HL-60 (cell line): ENCODE data around the gene DPY19L1.

Experiments
- GABPA ChIP-seq: IDR thresholded peaks from 2 replicates; pipeline ENCODE4 v1.6.1; 2012; ENCODE audit warnings: low read depth
- POLR2AphosphoS5 ChIP-seq: IDR thresholded peaks from 2 replicates; pipeline ENCODE4 v1.6.1; 2012; ENCODE audit warnings: low read depth
- TF ChIP-seq, protein P1 (sequence below): IDR thresholded peaks from one replicate; pipeline ENCODE4 v1.5.1; 2011; ENCODE audit warnings: low read length, control low read depth, inconsistent platforms; ENCODE audit not compliant: insufficient read depth
- TF ChIP-seq, protein P2 (sequence below): IDR thresholded peaks from 2 replicates; pipeline ENCODE4 v1.6.1; 2012; ENCODE audit warnings: low read depth; ENCODE audit not compliant: insufficient replicate concordance

DNA sequence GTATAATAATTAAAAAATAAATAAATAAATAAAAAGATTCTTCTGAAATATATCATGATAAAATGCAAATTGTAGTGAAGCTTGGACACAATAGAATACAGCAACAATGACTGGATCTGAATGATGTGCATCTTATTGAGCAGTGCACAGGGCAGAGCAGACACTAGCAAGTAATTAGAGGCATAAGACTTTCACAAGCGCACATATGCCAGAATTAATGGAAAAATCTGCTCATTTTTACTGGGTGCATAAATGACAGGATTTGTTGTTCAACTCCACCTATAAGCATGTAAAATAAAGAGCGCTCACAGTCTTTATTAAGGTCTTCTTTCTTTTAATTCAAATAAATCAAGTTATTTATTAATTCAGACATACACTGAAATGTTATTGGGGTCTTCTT is 125.0 kb downstream of the DPY19L1 start:
- TF ChIP-seq POLR2AphosphoS5: no peak
- TF ChIP-seq, protein P1, sequence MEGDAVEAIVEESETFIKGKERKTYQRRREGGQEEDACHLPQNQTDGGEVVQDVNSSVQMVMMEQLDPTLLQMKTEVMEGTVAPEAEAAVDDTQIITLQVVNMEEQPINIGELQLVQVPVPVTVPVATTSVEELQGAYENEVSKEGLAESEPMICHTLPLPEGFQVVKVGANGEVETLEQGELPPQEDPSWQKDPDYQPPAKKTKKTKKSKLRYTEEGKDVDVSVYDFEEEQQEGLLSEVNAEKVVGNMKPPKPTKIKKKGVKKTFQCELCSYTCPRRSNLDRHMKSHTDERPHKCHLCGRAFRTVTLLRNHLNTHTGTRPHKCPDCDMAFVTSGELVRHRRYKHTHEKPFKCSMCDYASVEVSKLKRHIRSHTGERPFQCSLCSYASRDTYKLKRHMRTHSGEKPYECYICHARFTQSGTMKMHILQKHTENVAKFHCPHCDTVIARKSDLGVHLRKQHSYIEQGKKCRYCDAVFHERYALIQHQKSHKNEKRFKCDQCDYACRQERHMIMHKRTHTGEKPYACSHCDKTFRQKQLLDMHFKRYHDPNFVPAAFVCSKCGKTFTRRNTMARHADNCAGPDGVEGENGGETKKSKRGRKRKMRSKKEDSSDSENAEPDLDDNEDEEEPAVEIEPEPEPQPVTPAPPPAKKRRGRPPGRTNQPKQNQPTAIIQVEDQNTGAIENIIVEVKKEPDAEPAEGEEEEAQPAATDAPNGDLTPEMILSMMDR: no peak
- no peak for TF ChIP-seq GABPA
- TF ChIP-seq, protein P2, sequence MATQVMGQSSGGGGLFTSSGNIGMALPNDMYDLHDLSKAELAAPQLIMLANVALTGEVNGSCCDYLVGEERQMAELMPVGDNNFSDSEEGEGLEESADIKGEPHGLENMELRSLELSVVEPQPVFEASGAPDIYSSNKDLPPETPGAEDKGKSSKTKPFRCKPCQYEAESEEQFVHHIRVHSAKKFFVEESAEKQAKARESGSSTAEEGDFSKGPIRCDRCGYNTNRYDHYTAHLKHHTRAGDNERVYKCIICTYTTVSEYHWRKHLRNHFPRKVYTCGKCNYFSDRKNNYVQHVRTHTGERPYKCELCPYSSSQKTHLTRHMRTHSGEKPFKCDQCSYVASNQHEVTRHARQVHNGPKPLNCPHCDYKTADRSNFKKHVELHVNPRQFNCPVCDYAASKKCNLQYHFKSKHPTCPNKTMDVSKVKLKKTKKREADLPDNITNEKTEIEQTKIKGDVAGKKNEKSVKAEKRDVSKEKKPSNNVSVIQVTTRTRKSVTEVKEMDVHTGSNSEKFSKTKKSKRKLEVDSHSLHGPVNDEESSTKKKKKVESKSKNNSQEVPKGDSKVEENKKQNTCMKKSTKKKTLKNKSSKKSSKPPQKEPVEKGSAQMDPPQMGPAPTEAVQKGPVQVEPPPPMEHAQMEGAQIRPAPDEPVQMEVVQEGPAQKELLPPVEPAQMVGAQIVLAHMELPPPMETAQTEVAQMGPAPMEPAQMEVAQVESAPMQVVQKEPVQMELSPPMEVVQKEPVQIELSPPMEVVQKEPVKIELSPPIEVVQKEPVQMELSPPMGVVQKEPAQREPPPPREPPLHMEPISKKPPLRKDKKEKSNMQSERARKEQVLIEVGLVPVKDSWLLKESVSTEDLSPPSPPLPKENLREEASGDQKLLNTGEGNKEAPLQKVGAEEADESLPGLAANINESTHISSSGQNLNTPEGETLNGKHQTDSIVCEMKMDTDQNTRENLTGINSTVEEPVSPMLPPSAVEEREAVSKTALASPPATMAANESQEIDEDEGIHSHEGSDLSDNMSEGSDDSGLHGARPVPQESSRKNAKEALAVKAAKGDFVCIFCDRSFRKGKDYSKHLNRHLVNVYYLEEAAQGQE: no peak
